Hepatocyte (in vitro differentiated cells): Measurements from ENCODE around the gene HSDL2.

ENCODE experiments used
- CTCF ChIP-seq: fragments of 200-600 bp; sonication (generic); IDR thresholded peaks from 2 replicates; pipeline ENCODE4 v1.5.1; 2016; ENCODE audit warnings: antibody characterized with exemption, mild to moderate bottlenecking; ENCODE audit not compliant: poor library complexity
- EZH2phosphoT487 ChIP-seq: fragments of 200-600 bp; sonication (generic); IDR thresholded peaks from one replicate; pipeline ENCODE4 v1.6.1; 2018; ENCODE audit warnings: antibody characterized with exemption, mild to moderate bottlenecking, low read depth, moderate library complexity; ENCODE audit not compliant: unreplicated experiment, severe bottlenecking

DNA sequence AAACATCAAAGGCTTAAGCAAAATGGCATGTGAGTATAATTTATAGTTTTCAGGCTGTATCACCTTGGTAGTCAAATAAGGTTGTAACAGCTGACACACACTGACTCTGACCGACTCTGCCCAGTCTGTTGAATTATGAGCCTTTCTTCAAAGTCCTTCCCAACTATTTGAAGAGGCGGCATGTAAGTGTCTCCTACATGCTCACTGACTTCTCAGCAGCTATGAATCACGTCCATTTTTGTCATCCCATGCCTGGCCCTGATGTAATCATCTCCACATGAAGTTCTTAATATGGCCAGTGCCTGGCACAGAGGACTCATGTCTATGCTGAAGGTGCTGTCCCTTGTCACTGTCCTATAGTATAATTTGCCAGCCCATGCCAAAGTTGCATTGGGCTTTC, 41.3 kb upstream of the HSDL2 start:
- TF ChIP-seq CTCF (no peak), EZH2phosphoT487 (no peak)
